Lung (tissue), 16 donors: Measurements from ENCODE around the gene SLN. TPM values are rescaled to one million over a fixed set of nuclear protein-coding genes. Genes with fewer than 3 reads are reported as not detected.
"Not testable (repeated sequence)": the region's sequence is repeated elsewhere in the genome, so short reads cannot be mapped to it uniquely, and the experiment has no call there.

ENCODE experiments used
- ATAC-seq: fragments of 200-7000 bp; cut with Tn5 transposase; one replicate; pipeline ENCODE4 v1.9.1; 2020; ENCODE audit warnings: moderate number of reproducible peaks; ENCODE audit not compliant: insufficient read depth, low FRiP score
- DNase-seq, 3 donors: peaks; one replicate each; pipeline ENCODE4 v3.0.0-alpha.2; 2013 to 2017
- H3K27ac ChIP-seq, 2 donors: one replicate each; pipeline ENCODE4 v1.5.1; 2013; ENCODE audit warnings: mild to moderate bottlenecking in 2 of 2, moderate library complexity in 2 of 2, control low read depth in 1 of 2, inconsistent platforms in 1 of 2, low read depth in 1 of 2, low read length in 1 of 2
- H3K27me3 ChIP-seq, 3 donors: one replicate each; pipeline ENCODE4 v1.5.1; 2013; ENCODE audit warnings: low read length in 2 of 3; ENCODE audit not compliant: control insufficient read depth in 3 of 3, insufficient read depth in 3 of 3
- H3K36me3 ChIP-seq, 4 donors: one replicate each; pipeline ENCODE4 v1.5.1; 2013; ENCODE audit warnings: low read length in 4 of 4, mild to moderate bottlenecking in 1 of 4, moderate library complexity in 1 of 4; ENCODE audit not compliant: control insufficient read depth in 4 of 4, insufficient read depth in 4 of 4
- H3K4me1 ChIP-seq, 5 donors: one replicate each; pipeline ENCODE4 v1.5.1; 2013; ENCODE audit warnings: low read length in 5 of 5, mild to moderate bottlenecking in 2 of 5, moderate library complexity in 1 of 5; ENCODE audit not compliant: control insufficient read depth in 5 of 5, insufficient read depth in 5 of 5
- H3K4me3 ChIP-seq: one replicate; pipeline ENCODE4 v1.5.1; 2013; ENCODE audit warnings: mild to moderate bottlenecking, control low read depth, moderate library complexity
- H3K9ac ChIP-seq, 2 donors: one replicate each; pipeline ENCODE4 v1.5.1; 2013; ENCODE audit warnings: low read length in 2 of 2, control low read depth in 1 of 2; ENCODE audit not compliant: insufficient read depth in 1 of 2
- H3K9me3 ChIP-seq, 4 donors: one replicate each; pipeline ENCODE4 v1.5.1; 2013; ENCODE audit warnings: low read length in 3 of 4, mild to moderate bottlenecking in 1 of 4, moderate library complexity in 1 of 4; ENCODE audit not compliant: control insufficient read depth in 4 of 4, insufficient read depth in 3 of 4
- WGBS, 2 donors: extraction: QIAGEN DNeasy Blood & Tissue Kit; methylation state at CpG; one replicate each; pipeline ENCODE4 v1.1.7; 2013; 5-methylcytosine and 5-hydroxymethylcytosine counted together
- long read RNA-seq, 5 donors: transcript quantifications; one replicate each; lab custom pipeline, GENCODE V29; 2026
- polyA plus RNA-seq, 2 donors: library from polyadenylated mRNA; stranded (reverse); fragments of 200-250 nt; gene quantifications; one replicate each; pipeline ENCODE4 v1.2.1, GENCODE V29; 2013
- total RNA-seq, 2 donors: library from RNA; depleted of rRNA in 1 of 2; stranded (reverse); fragments of >200 nt in 1 of 2; gene quantifications; one replicate each; pipeline ENCODE4 v1.2.1, GENCODE V29; 2014 to 2021
- TF ChIP-seq, protein P1 (sequence below): IDR thresholded peaks from 2 replicates; pipeline ENCODE4 v1.5.1; 2012; ENCODE audit warnings: mild to moderate bottlenecking; ENCODE audit errors: control extremely low read depth, extremely low read depth
- donor health status: control.
- donor health status: control.
- donor health status: Bipolar disorder and iron deficiency.
- donor health status: healthy.
- donor health status: DM: yes; HTN: yes; CAD: no.

The SLN gene
- total RNA-seq (not detected), polyA plus RNA-seq (under 1 TPM; 0.49 to 0.77 TPM)
- long read RNA-seq, donor 1: 0 reads
- long read RNA-seq, donor 2: 0 reads
- long read RNA-seq, donor 3: 0 reads
- long read RNA-seq, donor 4: 0 reads
- long read RNA-seq, donor 5: 0 reads

- H3K9ac ChIP-seq: no peak within 1 kb of the TSS
- no peak within 1 kb of the TSS for H3K4me3 ChIP-seq
- WGBS, 2 donors: 66 to 73% methylated on average over 12 of the region's 12 CpGs
- DNase-seq: no peak
- no peak within 1 kb of the TSS for H3K27ac ChIP-seq
- peaks cover 0 to 4% (median 0%) of the 10 kb centered on the region in 5 donors for H3K4me1 ChIP-seq
- H3K27me3 ChIP-seq: no peaks in the 10 kb centered on the region
- no peak for ATAC-seq
- TF ChIP-seq, protein P1, sequence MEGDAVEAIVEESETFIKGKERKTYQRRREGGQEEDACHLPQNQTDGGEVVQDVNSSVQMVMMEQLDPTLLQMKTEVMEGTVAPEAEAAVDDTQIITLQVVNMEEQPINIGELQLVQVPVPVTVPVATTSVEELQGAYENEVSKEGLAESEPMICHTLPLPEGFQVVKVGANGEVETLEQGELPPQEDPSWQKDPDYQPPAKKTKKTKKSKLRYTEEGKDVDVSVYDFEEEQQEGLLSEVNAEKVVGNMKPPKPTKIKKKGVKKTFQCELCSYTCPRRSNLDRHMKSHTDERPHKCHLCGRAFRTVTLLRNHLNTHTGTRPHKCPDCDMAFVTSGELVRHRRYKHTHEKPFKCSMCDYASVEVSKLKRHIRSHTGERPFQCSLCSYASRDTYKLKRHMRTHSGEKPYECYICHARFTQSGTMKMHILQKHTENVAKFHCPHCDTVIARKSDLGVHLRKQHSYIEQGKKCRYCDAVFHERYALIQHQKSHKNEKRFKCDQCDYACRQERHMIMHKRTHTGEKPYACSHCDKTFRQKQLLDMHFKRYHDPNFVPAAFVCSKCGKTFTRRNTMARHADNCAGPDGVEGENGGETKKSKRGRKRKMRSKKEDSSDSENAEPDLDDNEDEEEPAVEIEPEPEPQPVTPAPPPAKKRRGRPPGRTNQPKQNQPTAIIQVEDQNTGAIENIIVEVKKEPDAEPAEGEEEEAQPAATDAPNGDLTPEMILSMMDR: no peak
- no peaks in the 10 kb centered on the region for H3K36me3 ChIP-seq
- H3K9me3 ChIP-seq: no peaks in the 10 kb centered on the region
These were observed at the start of gene SLN for GRCh38 chr11:107711861-107712755. SLN (minus strand) TSS chr11:107712056.

DNA sequence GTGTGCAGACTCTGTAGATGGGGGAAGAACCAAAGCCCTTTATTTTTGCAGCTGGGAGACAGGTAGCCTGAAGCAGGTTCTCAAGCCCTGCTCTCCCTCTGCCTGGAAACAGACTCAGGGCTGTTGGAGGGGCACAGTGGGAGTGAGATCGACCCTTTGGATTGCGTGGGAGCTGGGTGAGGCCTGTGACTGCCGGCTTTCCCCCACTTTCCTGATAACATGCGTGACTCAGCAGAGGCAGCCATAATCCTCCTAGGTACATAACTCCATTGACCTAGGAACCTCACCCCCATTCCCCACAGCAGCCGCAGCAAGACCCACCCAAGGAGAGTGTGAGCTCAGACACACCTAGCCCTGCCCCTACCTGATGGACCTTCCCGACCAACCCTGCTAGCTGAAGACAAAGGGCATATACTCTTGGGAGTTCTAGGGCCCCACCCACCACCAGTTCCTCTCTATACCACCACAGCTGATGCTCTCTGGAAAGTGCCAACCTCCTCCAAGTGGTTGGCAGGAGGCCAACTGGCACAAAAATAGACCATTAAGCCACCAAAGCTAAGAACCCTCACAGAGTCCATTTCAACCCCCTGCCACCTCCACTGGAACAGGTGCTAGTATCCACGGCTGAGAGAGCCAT lies 47.0 kb upstream of the SLN start:
- H3K27ac ChIP-seq, H3K9ac ChIP-seq, ATAC-seq, DNase-seq, H3K9me3 ChIP-seq, H3K36me3 ChIP-seq, H3K4me3 ChIP-seq, H3K4me1 ChIP-seq, H3K27me3 ChIP-seq: not testable (repeated sequence)
- 88 to 92% methylated on average over 7 of the region's 7 CpGs for WGBS, 2 donors

GRCh38 chr11:107757661-107758060 lies 45.8 kb upstream of the SLN start:
- H3K9me3 ChIP-seq: no peaks in the 10 kb centered on the region
- H3K4me1 ChIP-seq: no peaks in the 10 kb centered on the region
- WGBS, 2 donors: 92 to 93% methylated on average over 1 of the region's 1 CpG
- DNase-seq (no peak), ATAC-seq (no peak)
- no peak overlapping the region for H3K4me3 ChIP-seq
- TF ChIP-seq, protein P1: no peak
- H3K36me3 ChIP-seq: no peaks in the 10 kb centered on the region
- H3K9ac ChIP-seq: no peak overlapping the region
- H3K27ac ChIP-seq: no peak overlapping the region
- H3K27me3 ChIP-seq: no peaks in the 10 kb centered on the region

DNA sequence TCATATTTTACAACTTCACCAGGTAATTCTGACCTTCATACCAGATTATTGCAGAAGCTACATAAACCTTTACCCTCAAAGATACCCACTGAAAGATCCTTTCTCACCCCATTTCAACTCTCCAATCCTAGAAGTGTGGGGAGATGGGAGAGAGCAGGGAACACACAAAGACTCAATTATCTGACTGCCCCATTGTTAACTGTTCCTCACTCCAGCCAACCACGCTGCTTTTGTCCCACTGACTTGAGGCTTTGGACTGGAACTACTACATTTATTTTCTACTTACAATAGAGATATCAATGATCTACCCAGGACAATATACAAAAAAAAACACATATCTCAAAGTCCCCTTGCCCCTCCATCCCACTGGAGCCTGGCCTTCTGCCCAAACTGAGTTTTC lies 44.7 kb upstream of the SLN start:
- no peak for ATAC-seq
- Histone ChIP-seq H3K27me3 (no peaks in the 10 kb centered on the region), H3K36me3 (no peaks in the 10 kb centered on the region), H3K9me3 (no peaks in the 10 kb centered on the region), H3K27ac (no peak overlapping the region), H3K4me3 (no peak overlapping the region), H3K4me1 (no peaks in the 10 kb centered on the region), H3K9ac (no peak overlapping the region)
- TF ChIP-seq, protein P1: no peak
- DNase-seq: no peak
- WGBS, 2 donors: 89 to 96% methylated on average over 1 of the region's 1 CpG
